Psoas muscle (tissue), 8 donors: ENCODE results near the gene CTRB1. TPM values are rescaled to one million over a fixed set of nuclear protein-coding genes. Genes with fewer than 3 reads are reported as not detected.
"Not testable (repeated sequence)": the region's sequence is repeated elsewhere in the genome, so short reads cannot be mapped to it uniquely, and the experiment has no call there.

Source experiments
- ATAC-seq, 4 donors: fragments of 200-7000 bp; cut with Tn5 transposase; one replicate each; pipeline ENCODE4 v1.9.1; 2020; ENCODE audit warnings: moderate library complexity in 3 of 4, mild to moderate bottlenecking in 2 of 4
- DNase-seq, 2 donors: peaks; one replicate each; pipeline ENCODE4 v3.0.0-alpha.2; 2020
- H3K27ac ChIP-seq: fragments of 200-600 bp; one replicate; pipeline ENCODE4 v1.8.0; 2022
- H3K27me3 ChIP-seq, 3 donors: fragments of 200-600 bp in 1 of 3; one replicate each; pipeline versions ENCODE4 v1.6.1 to v1.8.0; 2013 to 2022; ENCODE audit warnings: low read length in 2 of 3, mild to moderate bottlenecking in 2 of 3, moderate library complexity in 1 of 3; ENCODE audit not compliant: insufficient read depth in 3 of 3
- H3K36me3 ChIP-seq, 2 donors: fragments of 200-600 bp in 1 of 2; one replicate each; pipeline versions ENCODE4 v1.6.1 to v1.8.0; 2013 to 2022; ENCODE audit warnings: low read depth in 1 of 2, mild to moderate bottlenecking in 1 of 2, moderate library complexity in 1 of 2; ENCODE audit not compliant: insufficient read depth in 1 of 2
- H3K4me1 ChIP-seq: fragments of 200-600 bp; one replicate; pipeline ENCODE4 v1.8.0; 2022
- H3K4me3 ChIP-seq: fragments of 200-600 bp; one replicate; pipeline ENCODE4 v1.8.0; 2022; ENCODE audit warnings: mild to moderate bottlenecking
- H3K9me3 ChIP-seq: fragments of 200-600 bp; one replicate; pipeline ENCODE4 v1.8.0; 2022
- WGBS, 3 donors: extraction: QIAGEN DNeasy Blood & Tissue Kit; methylation state at CpG; one replicate each; pipeline versions ENCODE4 v1.1.6 to v1.1.7; 2013; 5-methylcytosine and 5-hydroxymethylcytosine counted together
- intact Hi-C, 2 donors: fragments of 100-400 bp; cut with DNase I; formaldehyde crosslinking; loops; one replicate each; pipeline versions ENCODE4 v1.11.0 to v1.14.2; 2022
- polyA plus RNA-seq, 3 donors: library from polyadenylated mRNA; stranded (reverse); fragments of 200-250 nt; gene quantifications; one replicate each; pipeline ENCODE4 v1.2.3, GENCODE V29; 2013
- total RNA-seq, 4 donors: library from RNA; stranded (reverse); fragmentation: NEBNext Ultra II Directional in 2 of 4; extraction: Animal tissue kit (Norgen Biotek cat#: 25700) in 2 of 4; gene quantifications; one replicate each; pipeline versions ENCODE4 v1.2.1 to v1.2.4, GENCODE V29; 2021 to 2023
- TF ChIP-seq, protein P1 (sequence below): fragments of 200-600 bp; IDR thresholded peaks from one replicate; pipeline ENCODE4 v1.8.0; 2022; ENCODE audit warnings: antibody characterized with exemption
- donor health status: healthy with polysubstance abuse.
- donor health status: DM: no; HTN: no; CAD: no; lungs with moderate emphysema.
- donor health status: Bipolar disorder and iron deficiency.
- donor health status: healthy.
- donor health status: DM: yes; HTN: yes; CAD: no.
- donor health status: DM: no; HTN: no; CAD: no.
- donor health status: DM: no; HTN: no; CAD: no.
- donor health status: DM: yes; HTN: yes; CAD: no.

Gene CTRB1
- total and polyA plus RNA-seq, 7 donors, result 0.03 to 3.9 (median 1.2) TPM; not detected in 2

DNA sequence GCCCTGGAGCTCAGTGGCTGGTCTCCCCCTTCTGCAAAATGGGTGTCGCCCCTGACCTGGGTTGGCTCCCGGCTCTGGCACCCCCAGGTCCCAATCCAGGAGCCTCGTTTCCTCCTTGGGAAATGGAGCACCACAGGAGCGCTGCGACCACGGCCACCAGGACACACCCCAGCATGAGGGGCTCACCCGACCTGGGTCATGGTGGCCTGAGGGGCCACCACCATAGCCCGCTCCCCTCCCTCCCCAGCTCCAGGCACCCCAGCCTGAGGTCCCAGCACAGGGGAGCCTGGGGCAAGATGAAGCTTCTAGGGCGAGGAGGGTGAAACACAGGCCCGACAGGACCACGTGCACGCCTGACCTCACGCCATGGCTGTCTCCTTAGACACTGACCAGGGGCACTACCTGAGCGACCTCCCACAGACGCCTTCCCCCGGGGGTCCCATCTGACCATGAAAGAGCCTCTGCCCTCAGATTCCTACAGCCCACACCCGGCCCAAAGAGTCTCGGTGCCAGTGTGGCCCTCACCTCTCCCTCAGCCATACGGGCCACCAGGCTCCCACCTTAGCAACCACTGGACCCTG is 20.8 kb downstream of the CTRB1 start:
- ATAC-seq (no peak), DNase-seq (peak in 1 of 2 donors; percentile 50)
- Histone ChIP-seq H3K27ac (peak overlapping the region; percentile 83), H3K4me1 (peaks cover 74% of the 10 kb centered on the region), H3K27me3 (no peaks in the 10 kb centered on the region), H3K4me3 (no peak overlapping the region), H3K36me3 (peaks cover 3 to 61% of the 10 kb centered on the region in 2 donors), H3K9me3 (no peaks in the 10 kb centered on the region)
- TF ChIP-seq, protein P1, sequence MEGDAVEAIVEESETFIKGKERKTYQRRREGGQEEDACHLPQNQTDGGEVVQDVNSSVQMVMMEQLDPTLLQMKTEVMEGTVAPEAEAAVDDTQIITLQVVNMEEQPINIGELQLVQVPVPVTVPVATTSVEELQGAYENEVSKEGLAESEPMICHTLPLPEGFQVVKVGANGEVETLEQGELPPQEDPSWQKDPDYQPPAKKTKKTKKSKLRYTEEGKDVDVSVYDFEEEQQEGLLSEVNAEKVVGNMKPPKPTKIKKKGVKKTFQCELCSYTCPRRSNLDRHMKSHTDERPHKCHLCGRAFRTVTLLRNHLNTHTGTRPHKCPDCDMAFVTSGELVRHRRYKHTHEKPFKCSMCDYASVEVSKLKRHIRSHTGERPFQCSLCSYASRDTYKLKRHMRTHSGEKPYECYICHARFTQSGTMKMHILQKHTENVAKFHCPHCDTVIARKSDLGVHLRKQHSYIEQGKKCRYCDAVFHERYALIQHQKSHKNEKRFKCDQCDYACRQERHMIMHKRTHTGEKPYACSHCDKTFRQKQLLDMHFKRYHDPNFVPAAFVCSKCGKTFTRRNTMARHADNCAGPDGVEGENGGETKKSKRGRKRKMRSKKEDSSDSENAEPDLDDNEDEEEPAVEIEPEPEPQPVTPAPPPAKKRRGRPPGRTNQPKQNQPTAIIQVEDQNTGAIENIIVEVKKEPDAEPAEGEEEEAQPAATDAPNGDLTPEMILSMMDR, result no peak
- intact Hi-C loops, result loop anchor here (5.0 kb wide), 2 partner anchors 68 to 148 kb away; no protein-coding TSS in a partner anchor
- 78 to 84% (median 79%) methylated on average over 18 to 19 of the region's 19 CpGs for WGBS, 3 donors

DNA sequence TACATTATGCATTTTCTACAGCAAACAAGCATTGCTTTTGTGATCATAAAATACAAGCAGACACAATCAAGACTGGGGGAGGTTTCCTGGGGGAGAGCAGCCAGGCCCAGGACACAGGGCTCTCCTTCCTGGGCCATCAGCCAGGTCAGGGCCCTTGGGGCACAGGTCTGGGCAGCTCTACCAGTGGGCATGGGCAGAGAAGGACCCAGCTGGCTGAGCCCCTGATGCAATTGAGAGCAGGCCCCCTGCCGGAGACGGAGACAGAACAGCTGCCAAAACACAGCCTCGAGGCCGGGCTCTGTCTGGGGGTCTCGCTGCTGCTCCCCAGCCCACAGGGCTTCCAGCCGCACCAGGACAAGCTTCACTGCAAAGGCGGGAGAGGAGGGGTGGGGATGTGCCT is 21.8 kb downstream of the CTRB1 start:
- intact Hi-C loops, DNase-seq: not testable (repeated sequence)

DNA sequence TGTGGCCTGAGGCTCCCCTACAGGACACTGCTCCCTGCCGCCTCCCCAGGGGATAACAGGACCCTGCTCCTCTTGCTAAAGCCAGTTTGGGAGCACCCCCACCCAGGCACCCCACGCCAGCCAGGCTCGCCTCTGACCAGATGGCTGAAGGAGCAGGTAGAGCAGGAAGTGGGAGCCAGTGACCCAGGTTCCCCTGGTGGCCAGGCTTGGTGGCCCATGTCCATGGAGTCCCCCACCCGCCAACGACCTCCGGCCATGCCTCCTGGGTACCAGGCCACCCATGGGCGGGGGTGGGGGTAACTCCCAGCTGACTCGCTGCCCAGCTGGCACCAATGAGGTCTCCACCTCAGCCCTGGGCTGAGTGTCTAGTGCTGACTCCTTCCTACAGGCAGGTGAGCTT is 22.6 kb downstream of the CTRB1 start:
- peaks cover 0 to 45% of the 10 kb centered on the region in 2 donors for H3K36me3 ChIP-seq
- peak overlapping the region; percentile 23 for H3K27ac ChIP-seq

More for the DNA sequence above, 21.8 kb downstream of the CTRB1 start:
- WGBS, 3 donors, result 53 to 81% (median 71%) methylated on average over 7 of the region's 7 CpGs
- not testable (repeated sequence) for H3K27me3 ChIP-seq, H3K4me3 ChIP-seq, H3K9me3 ChIP-seq, ATAC-seq
- Histone ChIP-seq H3K36me3 (peaks cover 0 to 51% of the 10 kb centered on the region in 2 donors), H3K27ac (peak overlapping the region; percentile 83), H3K4me1 (peaks cover 79% of the 10 kb centered on the region)

DNA sequence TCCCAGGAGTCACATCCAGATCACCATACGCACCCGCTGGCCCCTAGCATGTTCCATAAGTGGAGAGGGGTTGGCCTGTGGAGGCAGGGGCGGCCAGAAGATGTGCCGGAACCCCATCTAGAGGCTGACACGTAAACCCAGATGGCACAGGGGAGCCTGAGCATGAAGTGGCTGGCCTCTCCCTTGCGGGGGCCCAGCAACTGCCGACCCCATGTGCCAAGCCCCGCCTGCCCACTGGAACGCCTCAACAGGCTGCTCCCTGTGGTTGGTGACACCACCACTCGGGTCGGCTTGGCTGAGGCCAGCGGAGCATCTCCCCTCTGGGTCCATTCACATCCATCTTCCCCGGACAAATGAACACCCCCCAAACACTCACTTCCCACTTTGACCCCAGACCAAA is 23.2 kb downstream of the CTRB1 start:
- 83 to 84% (median 84%) methylated on average over 11 to 13 of the region's 13 CpGs for WGBS, 3 donors
- H3K9me3 ChIP-seq, result no peaks in the 10 kb centered on the region
- H3K4me1 ChIP-seq, result peaks cover 92% of the 10 kb centered on the region
- DNase-seq (no peak), ATAC-seq (no peak)
- H3K4me3 ChIP-seq, result no peak overlapping the region
- peak overlapping the region; percentile 23 for H3K27ac ChIP-seq
- H3K36me3 ChIP-seq, result peaks cover 0 to 40% of the 10 kb centered on the region in 2 donors
- no peaks in the 10 kb centered on the region for H3K27me3 ChIP-seq
- intact Hi-C loops, result no loop called here
- TF ChIP-seq, protein P1, result no peak

More for the DNA sequence above, 22.6 kb downstream of the CTRB1 start:
- Histone ChIP-seq H3K27me3 (no peaks in the 10 kb centered on the region), H3K9me3 (no peaks in the 10 kb centered on the region), H3K4me3 (no peak overlapping the region), H3K4me1 (peaks cover 86% of the 10 kb centered on the region)
- TF ChIP-seq, protein P1, result no peak
- ATAC-seq (no peak), DNase-seq (peak in 1 of 2 donors; percentile 50)
- intact Hi-C loops, result no loop called here
- 72 to 78% (median 77%) methylated on average over 6 to 8 of the region's 8 CpGs for WGBS, 3 donors

DNA sequence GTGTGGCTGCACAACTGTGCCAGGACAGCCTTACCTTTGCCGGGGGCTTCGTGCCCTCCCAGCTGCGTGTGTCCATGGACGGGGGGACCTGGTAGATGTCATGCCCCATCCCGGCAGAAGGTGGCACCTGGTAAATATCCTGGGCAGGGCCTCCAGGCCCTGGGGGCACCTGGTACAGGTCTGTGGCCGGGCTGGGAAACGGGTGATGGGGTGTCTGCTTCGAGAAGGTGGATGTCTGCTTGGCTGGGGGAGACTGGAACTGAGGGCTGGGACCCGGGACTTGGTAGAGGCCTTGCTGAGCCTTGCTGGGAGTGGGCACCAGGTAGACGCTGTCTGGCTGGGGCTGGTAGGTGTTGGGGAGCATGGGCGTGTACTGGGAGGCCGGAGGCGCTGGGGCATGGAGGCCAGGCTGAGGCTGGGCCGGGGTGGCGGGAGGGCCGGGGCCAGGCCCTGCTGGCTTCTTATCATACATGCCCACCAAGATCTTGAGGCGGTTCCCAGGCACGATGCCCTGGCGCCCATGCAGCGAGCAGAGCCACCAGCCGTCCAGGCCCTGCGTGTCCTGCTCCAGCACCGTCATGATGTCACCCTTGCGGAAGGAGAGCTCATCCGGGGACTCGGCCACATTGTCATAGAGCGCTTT is 23.8 kb downstream of the CTRB1 start:
- ATAC-seq, H3K27me3 ChIP-seq, intact Hi-C loops, DNase-seq, H3K9me3 ChIP-seq, H3K4me3 ChIP-seq: not testable (repeated sequence)
- 86 to 88% (median 87%) methylated on average over 25 to 27 of the region's 27 CpGs for WGBS, 3 donors
- peak overlapping the region; percentile 93 for H3K27ac ChIP-seq
- peaks cover 0 to 34% of the 10 kb centered on the region in 2 donors for H3K36me3 ChIP-seq
- peaks cover 93% of the 10 kb centered on the region for H3K4me1 ChIP-seq
